ENCODE data around the gene RSPH9. TPM values are rescaled to one million over a fixed set of nuclear protein-coding genes. Genes with fewer than 3 reads are reported as not detected.

The RSPH9 gene
- total and polyA plus RNA-seq, 2 experiments from 2014 or later, result 0.10 to 0.39 TPM

DNA sequence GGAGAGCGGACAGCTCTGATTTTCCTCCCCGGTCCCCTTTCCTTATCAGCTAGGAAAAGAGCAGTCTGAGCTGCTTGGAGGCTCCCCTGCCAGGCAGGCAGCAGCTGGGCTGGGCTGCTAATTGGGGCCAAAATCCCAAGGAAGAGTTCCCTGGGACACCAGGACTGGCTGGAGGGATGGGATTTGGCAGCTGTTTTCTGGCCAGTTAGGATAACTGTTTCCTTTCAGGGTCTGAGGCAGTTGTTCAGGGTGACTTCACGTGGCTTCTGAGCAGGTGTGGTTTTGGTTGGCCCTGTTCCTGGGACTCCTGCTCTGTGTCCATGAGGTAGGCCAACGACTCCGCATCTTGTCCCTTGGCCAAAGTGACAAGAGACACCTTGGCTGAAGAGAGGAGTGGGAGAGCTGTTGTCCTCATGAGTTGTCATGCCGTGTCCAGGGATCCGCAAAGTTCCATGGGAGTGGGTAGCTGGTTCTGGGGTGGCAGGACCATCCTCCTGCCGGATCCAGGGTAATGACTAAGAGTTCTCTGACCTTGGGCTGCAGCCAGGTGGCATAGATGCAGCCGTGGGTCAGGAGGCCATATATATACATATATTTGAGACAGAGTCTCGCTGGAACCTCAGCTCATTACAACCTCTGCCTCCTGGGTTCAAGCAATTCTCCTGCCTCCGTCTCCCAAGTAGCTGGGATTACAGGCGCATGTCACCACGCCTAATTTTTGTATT lies 21.5 kb downstream of the RSPH9 start:
- Mint-ChIP-seq H3K9me3 (peaks cover 4% of the 10 kb centered on the region; the same call in 1 of the 3 replicates), H3K4me3 (no peak overlapping the region), H3K27ac (no peak overlapping the region), H3K4me1 (peaks cover 31% of the 10 kb centered on the region), H3K36me3 (ENCODE audit: low read depth) (peaks cover 11% of the 10 kb centered on the region), H3K27me3 (ENCODE audit: insufficient read depth, low read depth, poor library complexity) (peaks cover 26% of the 10 kb centered on the region)
- Histone ChIP-seq H3K36me3 (ENCODE audit: insufficient read depth) (no peaks in the 10 kb centered on the region; the same call in 1 of the 2 replicates), H3K27ac (ENCODE audit: low read depth) (no peak overlapping the region), H3K4me2 (no peak overlapping the region), H3K9me2 (ENCODE audit: insufficient read depth) (no peaks in the 10 kb centered on the region), H3F3A (replicated peaks; ENCODE audit: low read depth) (peaks cover 22% of the 10 kb centered on the region; the same call in 1 of the 2 replicates), H2AFZ (no peak overlapping the region), H4K20me1 (replicated peaks; ENCODE audit: insufficient read depth) (no peaks in the 10 kb centered on the region; the same call in 1 of the 2 replicates), H3K4me1 (ENCODE audit: insufficient read depth) (peaks cover 27% of the 10 kb centered on the region), H3K4me3 (no peak overlapping the region), H3K27me3 (ENCODE audit: insufficient read depth) (no peaks in the 10 kb centered on the region), H3K79me2 (replicated peaks; ENCODE audit: insufficient read depth) (no peaks in the 10 kb centered on the region)
- TF ChIP-seq EZH2phosphoT487 (IDR thresholded peaks at IDR 0.05; ENCODE audit: unreplicated experiment) (no peak), EZH2 (IDR thresholded peaks at IDR 0.05; ENCODE audit: low read depth, unreplicated experiment) (no peak), POLR2AphosphoS5 (IDR thresholded peaks at IDR 0.05; ENCODE audit: low read depth) (no peak), ZNF114 (CRISPR knock-in tag; IDR thresholded peaks at IDR 0.05) (no peak), STAT1 (IDR thresholded peaks at IDR 0.05; ENCODE audit: unreplicated experiment) (no peak), NANOG (IDR thresholded peaks at IDR 0.05; ENCODE audit: borderline replicate concordance) (no peak), ZNF331 (CRISPR knock-in tag; IDR thresholded peaks at IDR 0.05; ENCODE audit: low read depth) (no peak), REST (IDR thresholded peaks at IDR 0.05; ENCODE audit: unreplicated experiment) (no peak), CREB1 (CRISPR knock-in tag; IDR thresholded peaks at IDR 0.05; ENCODE audit: low read depth) (no peak), JUNB (IDR thresholded peaks at IDR 0.05; ENCODE audit: unreplicated experiment) (no peak)
- TF ChIP-seq, protein P1, sequence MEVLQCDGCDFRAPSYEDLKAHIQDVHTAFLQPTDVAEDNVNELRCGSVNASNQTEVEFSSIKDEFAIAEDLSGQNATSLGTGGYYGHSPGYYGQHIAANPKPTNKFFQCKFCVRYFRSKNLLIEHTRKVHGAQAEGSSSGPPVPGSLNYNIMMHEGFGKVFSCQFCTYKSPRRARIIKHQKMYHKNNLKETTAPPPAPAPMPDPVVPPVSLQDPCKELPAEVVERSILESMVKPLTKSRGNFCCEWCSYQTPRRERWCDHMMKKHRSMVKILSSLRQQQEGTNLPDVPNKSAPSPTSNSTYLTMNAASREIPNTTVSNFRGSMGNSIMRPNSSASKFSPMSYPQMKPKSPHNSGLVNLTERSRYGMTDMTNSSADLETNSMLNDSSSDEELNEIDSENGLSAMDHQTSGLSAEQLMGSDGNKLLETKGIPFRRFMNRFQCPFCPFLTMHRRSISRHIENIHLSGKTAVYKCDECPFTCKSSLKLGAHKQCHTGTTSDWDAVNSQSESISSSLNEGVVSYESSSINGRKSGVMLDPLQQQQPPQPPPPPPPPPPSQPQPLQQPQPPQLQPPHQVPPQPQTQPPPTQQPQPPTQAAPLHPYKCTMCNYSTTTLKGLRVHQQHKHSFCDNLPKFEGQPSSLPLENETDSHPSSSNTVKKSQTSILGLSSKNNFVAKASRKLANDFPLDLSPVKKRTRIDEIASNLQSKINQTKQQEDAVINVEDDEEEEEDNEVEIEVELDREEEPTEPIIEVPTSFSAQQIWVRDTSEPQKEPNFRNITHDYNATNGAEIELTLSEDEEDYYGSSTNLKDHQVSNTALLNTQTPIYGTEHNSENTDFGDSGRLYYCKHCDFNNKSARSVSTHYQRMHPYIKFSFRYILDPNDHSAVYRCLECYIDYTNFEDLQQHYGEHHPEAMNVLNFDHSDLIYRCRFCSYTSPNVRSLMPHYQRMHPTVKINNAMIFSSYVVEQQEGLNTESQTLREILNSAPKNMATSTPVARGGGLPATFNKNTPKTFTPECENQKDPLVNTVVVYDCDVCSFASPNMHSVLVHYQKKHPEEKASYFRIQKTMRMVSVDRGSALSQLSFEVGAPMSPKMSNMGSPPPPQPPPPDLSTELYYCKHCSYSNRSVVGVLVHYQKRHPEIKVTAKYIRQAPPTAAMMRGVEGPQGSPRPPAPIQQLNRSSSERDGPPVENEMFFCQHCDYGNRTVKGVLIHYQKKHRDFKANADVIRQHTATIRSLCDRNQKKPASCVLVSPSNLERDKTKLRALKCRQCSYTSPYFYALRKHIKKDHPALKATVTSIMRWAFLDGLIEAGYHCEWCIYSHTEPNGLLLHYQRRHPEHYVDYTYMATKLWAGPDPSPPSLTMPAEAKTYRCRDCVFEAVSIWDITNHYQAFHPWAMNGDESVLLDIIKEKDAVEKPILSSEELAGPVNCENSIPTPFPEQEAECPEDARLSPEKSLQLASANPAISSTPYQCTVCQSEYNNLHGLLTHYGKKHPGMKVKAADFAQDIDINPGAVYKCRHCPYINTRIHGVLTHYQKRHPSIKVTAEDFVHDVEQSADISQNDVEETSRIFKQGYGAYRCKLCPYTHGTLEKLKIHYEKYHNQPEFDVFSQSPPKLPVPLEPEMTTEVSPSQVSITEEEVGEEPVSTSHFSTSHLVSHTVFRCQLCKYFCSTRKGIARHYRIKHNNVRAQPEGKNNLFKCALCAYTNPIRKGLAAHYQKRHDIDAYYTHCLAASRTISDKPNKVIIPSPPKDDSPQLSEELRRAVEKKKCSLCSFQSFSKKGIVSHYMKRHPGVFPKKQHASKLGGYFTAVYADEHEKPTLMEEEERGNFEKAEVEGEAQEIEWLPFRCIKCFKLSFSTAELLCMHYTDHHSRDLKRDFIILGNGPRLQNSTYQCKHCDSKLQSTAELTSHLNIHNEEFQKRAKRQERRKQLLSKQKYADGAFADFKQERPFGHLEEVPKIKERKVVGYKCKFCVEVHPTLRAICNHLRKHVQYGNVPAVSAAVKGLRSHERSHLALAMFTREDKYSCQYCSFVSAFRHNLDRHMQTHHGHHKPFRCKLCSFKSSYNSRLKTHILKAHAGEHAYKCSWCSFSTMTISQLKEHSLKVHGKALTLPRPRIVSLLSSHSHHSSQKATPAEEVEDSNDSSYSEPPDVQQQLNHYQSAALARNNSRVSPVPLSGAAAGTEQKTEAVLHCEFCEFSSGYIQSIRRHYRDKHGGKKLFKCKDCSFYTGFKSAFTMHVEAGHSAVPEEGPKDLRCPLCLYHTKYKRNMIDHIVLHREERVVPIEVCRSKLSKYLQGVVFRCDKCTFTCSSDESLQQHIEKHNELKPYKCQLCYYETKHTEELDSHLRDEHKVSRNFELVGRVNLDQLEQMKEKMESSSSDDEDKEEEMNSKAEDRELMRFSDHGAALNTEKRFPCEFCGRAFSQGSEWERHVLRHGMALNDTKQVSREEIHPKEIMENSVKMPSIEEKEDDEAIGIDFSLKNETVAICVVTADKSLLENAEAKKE (CRISPR knock-in tag; IDR thresholded peaks at IDR 0.05), result no peak
- TF ChIP-seq, protein P2, sequence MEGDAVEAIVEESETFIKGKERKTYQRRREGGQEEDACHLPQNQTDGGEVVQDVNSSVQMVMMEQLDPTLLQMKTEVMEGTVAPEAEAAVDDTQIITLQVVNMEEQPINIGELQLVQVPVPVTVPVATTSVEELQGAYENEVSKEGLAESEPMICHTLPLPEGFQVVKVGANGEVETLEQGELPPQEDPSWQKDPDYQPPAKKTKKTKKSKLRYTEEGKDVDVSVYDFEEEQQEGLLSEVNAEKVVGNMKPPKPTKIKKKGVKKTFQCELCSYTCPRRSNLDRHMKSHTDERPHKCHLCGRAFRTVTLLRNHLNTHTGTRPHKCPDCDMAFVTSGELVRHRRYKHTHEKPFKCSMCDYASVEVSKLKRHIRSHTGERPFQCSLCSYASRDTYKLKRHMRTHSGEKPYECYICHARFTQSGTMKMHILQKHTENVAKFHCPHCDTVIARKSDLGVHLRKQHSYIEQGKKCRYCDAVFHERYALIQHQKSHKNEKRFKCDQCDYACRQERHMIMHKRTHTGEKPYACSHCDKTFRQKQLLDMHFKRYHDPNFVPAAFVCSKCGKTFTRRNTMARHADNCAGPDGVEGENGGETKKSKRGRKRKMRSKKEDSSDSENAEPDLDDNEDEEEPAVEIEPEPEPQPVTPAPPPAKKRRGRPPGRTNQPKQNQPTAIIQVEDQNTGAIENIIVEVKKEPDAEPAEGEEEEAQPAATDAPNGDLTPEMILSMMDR (conservative IDR thresholded peaks at IDR 0.05; ENCODE audit: low read depth in 2 of 2), result no peak
- TF ChIP-seq, protein P3, sequence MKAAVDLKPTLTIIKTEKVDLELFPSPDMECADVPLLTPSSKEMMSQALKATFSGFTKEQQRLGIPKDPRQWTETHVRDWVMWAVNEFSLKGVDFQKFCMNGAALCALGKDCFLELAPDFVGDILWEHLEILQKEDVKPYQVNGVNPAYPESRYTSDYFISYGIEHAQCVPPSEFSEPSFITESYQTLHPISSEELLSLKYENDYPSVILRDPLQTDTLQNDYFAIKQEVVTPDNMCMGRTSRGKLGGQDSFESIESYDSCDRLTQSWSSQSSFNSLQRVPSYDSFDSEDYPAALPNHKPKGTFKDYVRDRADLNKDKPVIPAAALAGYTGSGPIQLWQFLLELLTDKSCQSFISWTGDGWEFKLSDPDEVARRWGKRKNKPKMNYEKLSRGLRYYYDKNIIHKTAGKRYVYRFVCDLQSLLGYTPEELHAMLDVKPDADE (IDR thresholded peaks at IDR 0.05), result no peak
- ATAC-seq, result no peak
- no peak for DNase-seq (ENCODE audit: low spot score)

Data from GM23338 (cell line).